ENCODE results near the gene PDCD1.
A peak's percentile ranks its signal among the peaks of the same experiment; 100 is the strongest.

PDCD1 gene

DNA sequence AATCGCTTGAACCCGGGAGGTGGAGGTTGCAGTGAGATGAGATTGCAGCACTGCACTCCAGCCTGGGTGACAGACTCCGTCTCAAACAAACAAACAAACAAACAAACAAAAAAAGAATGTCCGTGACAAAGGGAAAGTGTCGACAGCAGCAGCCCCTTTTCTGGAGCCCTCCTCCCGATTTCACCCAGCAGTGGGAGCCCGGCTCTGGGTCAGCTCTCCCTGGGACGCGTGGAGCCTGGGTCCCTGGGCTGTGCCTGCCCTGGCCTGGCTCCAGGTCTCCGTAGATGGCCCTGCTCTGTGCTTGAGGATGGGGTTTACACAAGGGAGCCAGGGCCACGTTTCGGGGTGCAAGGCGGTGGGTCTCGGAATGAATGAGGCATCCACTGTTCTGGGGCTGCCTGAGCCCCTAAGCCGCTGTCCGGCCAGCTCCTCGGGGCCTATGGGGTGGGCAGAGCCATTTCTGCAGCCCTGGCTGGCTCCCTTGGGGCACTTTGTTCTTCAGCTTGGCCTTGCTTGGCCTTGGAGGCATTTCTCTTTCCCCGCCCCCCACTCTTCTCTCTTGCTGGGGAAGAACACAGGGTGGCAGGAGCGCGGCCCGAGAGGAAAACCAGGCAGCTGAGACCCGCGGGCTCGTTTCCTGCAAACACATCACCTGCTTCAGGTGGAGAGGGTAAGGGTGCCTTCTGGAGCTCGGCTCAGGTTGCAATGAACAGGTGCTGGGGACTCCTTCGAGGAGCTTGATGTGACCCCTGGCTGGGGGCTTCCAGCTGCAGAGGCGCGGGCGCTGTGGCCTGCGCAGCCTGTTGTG lies 40.0 kb upstream of the PDCD1 start:
- H3K27me3 ChIP-seq (replicated peaks in 2 of 5; ENCODE audit: control insufficient read depth in 4 of 5, insufficient read depth in 5 of 5, low read length in 4 of 5), result no peaks in the 10 kb centered on the region
- 95% methylated on average over 25 of the region's 30 CpGs for WGBS (ENCODE audit: insufficient coverage)
- POLR2A ChIA-PET, result interaction anchor here (0.6 kb wide), 2 partner anchors 17 to 121 kb away, joined by 3 read pairs; no protein-coding TSS in a partner anchor
- no peak for DNase-seq
- CTCF ChIA-PET, result interaction anchor here (1.7 kb wide), 1 partner anchor 20 kb away, joined by 3 read pairs; no protein-coding TSS in a partner anchor
- H3K4me1 ChIP-seq (ENCODE audit: control extremely low read depth in 1 of 4, control insufficient read depth in 4 of 4, insufficient read depth in 4 of 4, low read length in 3 of 4), result peaks cover 0 to 10% (median 4%) of the 10 kb centered on the region in 4 experiments
- peaks cover 0 to 14% (median 1%) of the 10 kb centered on the region in 4 experiments for H3K36me3 ChIP-seq (ENCODE audit: control insufficient read depth in 4 of 4, insufficient read depth in 4 of 4, low read length in 3 of 4)
- H3K9me3 ChIP-seq (ENCODE audit: control extremely low read depth in 1 of 5, control insufficient read depth in 4 of 5, insufficient read depth in 2 of 5, low read depth in 1 of 5, low read length in 4 of 5), result no peaks in the 10 kb centered on the region
- H3K27ac ChIP-seq (ENCODE audit: insufficient read depth in 1 of 2, low read depth in 1 of 2, low read length in 2 of 2, poor library complexity in 1 of 2, severe bottlenecking in 2 of 2), result no peak overlapping the region
- H3K4me3 ChIP-seq (ENCODE audit: control insufficient read depth in 1 of 7, extremely low read depth in 1 of 7, insufficient read depth in 4 of 7, low read depth in 2 of 7, low read length in 6 of 7), result no peak overlapping the region

DNA sequence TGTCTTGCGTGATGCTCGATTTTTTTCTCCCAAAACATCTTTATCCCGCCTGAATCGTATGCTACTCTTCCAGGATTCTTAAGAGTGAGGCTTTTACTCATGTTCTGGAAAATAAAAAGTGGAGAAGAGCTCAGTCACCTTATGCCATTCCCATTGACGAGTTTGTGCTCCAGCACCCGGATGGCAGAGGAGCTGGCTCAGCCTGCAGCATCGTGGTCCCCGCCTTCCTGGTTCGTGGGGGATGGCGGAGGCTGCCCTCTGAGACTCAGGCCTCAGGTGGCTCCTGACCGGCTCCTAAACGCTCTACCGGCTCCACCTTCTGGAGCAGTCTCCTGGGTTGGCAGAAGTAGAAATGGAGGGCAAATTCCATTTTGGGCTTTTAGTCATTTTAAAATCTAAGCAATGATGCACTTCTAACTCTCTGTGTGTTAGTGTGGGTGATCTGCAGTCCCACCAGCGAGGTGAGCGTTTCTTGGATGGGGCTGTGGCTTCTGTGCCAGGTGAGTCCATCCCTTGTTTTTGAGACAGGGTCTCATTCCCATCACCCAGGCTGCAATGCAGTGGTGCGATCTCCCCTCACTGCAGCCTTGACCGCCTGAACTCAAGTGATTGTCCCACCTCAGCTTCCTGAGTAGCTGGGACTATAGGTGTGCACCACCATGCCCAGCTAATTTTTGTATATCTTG lies 38.7 kb upstream of the PDCD1 start:
- H3K27me3 ChIP-seq (replicated peaks in 2 of 5; ENCODE audit: control insufficient read depth in 4 of 5, insufficient read depth in 5 of 5, low read length in 4 of 5), result no peaks in the 10 kb centered on the region
- no peak overlapping the region for H3K4me3 ChIP-seq (ENCODE audit: control insufficient read depth in 1 of 7, extremely low read depth in 1 of 7, insufficient read depth in 4 of 7, low read depth in 2 of 7, low read length in 6 of 7)
- 95% methylated on average over 14 of the region's 17 CpGs for WGBS (ENCODE audit: insufficient coverage)
- ChIA-PET POLR2A (no interaction called here), CTCF (no interaction called here)
- peaks cover 0 to 18% (median 1%) of the 10 kb centered on the region in 4 experiments for H3K36me3 ChIP-seq (ENCODE audit: control insufficient read depth in 4 of 4, insufficient read depth in 4 of 4, low read length in 3 of 4)
- no peaks in the 10 kb centered on the region for H3K9me3 ChIP-seq (ENCODE audit: control extremely low read depth in 1 of 5, control insufficient read depth in 4 of 5, insufficient read depth in 2 of 5, low read depth in 1 of 5, low read length in 4 of 5)
- no peak for DNase-seq
- no peak overlapping the region for H3K27ac ChIP-seq (ENCODE audit: insufficient read depth in 1 of 2, low read depth in 1 of 2, low read length in 2 of 2, poor library complexity in 1 of 2, severe bottlenecking in 2 of 2)
- H3K4me1 ChIP-seq (ENCODE audit: control extremely low read depth in 1 of 4, control insufficient read depth in 4 of 4, insufficient read depth in 4 of 4, low read length in 3 of 4), result peaks cover 0 to 8% (median 4%) of the 10 kb centered on the region in 4 experiments

DNA sequence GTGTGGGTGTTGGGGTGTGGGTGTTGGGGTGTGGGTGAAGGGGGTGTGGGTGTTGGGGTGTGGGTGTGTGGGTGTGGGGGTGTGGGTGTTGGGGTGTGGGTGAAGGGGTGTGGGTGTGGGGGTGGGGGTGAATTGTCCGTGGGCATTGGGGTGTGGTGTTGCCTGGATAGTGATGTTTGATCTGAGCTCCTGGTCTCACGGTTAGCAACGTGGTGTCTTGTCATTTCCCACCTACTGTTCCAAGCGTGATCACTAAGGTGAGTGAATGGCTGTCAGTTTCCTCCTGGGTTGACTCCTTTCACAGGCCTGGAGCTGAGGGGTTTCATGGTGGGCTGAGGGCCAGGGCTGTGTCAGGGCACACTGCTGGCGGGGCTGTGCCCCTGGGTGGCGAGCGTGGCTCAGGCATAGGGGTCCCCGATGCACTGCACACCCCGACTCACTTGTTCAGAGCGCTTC lies 38.1 kb upstream of the PDCD1 start:
- no peak overlapping the region for H3K4me3 ChIP-seq (ENCODE audit: control insufficient read depth in 1 of 7, extremely low read depth in 1 of 7, insufficient read depth in 4 of 7, low read depth in 2 of 7, low read length in 6 of 7)
- H3K9me3 ChIP-seq (ENCODE audit: control extremely low read depth in 1 of 5, control insufficient read depth in 4 of 5, insufficient read depth in 2 of 5, low read depth in 1 of 5, low read length in 4 of 5), result no peaks in the 10 kb centered on the region
- H3K27ac ChIP-seq (ENCODE audit: insufficient read depth in 1 of 2, low read depth in 1 of 2, low read length in 2 of 2, poor library complexity in 1 of 2, severe bottlenecking in 2 of 2), result no peak overlapping the region
- no peak for DNase-seq
- WGBS (ENCODE audit: insufficient coverage), result 89% methylated on average over 3 of the region's 10 CpGs
- H3K36me3 ChIP-seq (ENCODE audit: control insufficient read depth in 4 of 4, insufficient read depth in 4 of 4, low read length in 3 of 4), result peaks cover 0 to 19% (median 1%) of the 10 kb centered on the region in 4 experiments
- ChIA-PET CTCF (no interaction called here), POLR2A (no interaction called here)
- no peaks in the 10 kb centered on the region for H3K27me3 ChIP-seq (replicated peaks in 2 of 5; ENCODE audit: control insufficient read depth in 4 of 5, insufficient read depth in 5 of 5, low read length in 4 of 5)
- H3K4me1 ChIP-seq (ENCODE audit: control extremely low read depth in 1 of 4, control insufficient read depth in 4 of 4, insufficient read depth in 4 of 4, low read length in 3 of 4), result peaks cover 0 to 5% (median 5%) of the 10 kb centered on the region in 4 experiments

DNA sequence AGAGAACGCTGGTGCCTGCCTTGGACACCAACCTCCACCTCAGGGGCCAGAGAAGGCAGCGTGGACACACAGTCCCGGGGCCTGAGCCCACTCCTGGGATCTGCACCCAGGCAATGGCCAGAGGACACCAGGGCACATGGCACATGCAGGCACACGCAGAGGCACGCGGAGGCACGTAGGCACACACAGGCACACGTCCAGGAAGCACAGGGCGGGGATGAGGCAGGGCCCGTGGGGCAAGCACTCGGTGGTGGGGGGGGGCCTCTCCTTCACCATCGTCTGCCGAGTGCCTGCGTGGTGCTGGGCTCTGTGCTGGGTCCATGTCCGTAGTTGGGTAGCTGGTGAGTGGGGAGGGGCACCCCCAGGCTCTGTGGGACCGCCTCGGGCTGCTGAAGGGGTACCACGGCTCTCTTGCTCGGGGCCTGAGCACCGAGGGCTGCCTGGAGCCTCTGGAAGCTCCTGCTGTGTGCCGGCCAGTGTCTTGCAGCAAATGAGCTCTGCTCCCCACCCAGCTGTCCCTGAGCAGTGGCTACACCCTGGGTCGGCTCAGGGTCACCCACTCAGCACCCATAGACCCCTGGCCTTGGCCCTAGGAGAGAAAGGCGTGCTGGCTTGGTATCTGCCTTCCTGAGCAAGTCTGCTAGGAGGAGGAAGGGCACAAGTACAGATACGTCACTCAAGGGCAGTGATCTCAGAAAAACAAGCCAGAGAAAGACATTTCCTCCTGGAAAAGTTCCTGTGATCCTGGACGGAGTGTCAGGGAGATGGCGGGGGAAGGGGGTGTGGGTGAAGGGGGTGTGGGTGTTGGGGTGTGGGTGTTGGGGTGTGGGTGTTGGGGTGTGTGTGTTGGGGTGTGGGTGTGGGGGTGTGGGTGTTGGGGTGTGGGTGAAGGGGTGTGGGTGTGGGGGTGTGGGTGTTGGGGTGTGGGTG lies 37.3 kb upstream of the PDCD1 start:
- CTCF ChIA-PET, result no interaction called here
- WGBS (ENCODE audit: insufficient coverage), result 86% methylated on average over 15 of the region's 26 CpGs

DNA sequence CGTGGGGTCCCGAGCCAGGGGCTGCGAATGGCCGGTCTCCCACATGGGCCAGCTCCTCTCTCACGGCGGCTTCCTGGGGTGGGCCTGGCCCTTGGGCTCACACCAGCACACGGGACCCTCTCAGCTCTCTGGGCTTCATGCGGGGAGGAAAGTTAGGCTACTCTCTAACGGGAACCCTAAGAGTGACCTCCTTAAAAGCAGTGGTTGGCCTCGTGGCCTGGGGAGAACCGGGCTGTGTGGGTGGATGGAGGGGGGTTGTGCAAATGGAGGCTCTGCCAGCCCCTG lies 36.7 kb upstream of the PDCD1 start:
- 89% methylated on average over 10 of the region's 11 CpGs for WGBS (ENCODE audit: insufficient coverage)
- ChIA-PET CTCF (no interaction called here), POLR2A (no interaction called here)
- Histone ChIP-seq H3K36me3 (ENCODE audit: control insufficient read depth in 4 of 4, insufficient read depth in 4 of 4, low read length in 3 of 4) (peaks cover 0 to 18% (median 3%) of the 10 kb centered on the region in 4 experiments), H3K9me3 (ENCODE audit: control extremely low read depth in 1 of 5, control insufficient read depth in 4 of 5, insufficient read depth in 2 of 5, low read depth in 1 of 5, low read length in 4 of 5) (no peaks in the 10 kb centered on the region), H3K27ac (ENCODE audit: insufficient read depth in 1 of 2, low read depth in 1 of 2, low read length in 2 of 2, poor library complexity in 1 of 2, severe bottlenecking in 2 of 2) (no peak overlapping the region), H3K4me1 (ENCODE audit: control extremely low read depth in 1 of 4, control insufficient read depth in 4 of 4, insufficient read depth in 4 of 4, low read length in 3 of 4) (peaks cover 0 to 4% (median 0%) of the 10 kb centered on the region in 4 experiments), H3K4me3 (ENCODE audit: control insufficient read depth in 1 of 7, extremely low read depth in 1 of 7, insufficient read depth in 4 of 7, low read depth in 2 of 7, low read length in 6 of 7) (no peak overlapping the region), H3K27me3 (replicated peaks in 2 of 5; ENCODE audit: control insufficient read depth in 4 of 5, insufficient read depth in 5 of 5, low read length in 4 of 5) (no peaks in the 10 kb centered on the region)
- DNase-seq, result no peak

More for the DNA sequence above, 37.3 kb upstream of the PDCD1 start:
- POLR2A ChIA-PET, result no interaction called here
- H3K27ac ChIP-seq (ENCODE audit: insufficient read depth in 1 of 2, low read depth in 1 of 2, low read length in 2 of 2, poor library complexity in 1 of 2, severe bottlenecking in 2 of 2), result no peak overlapping the region
- no peaks in the 10 kb centered on the region for H3K27me3 ChIP-seq (replicated peaks in 2 of 5; ENCODE audit: control insufficient read depth in 4 of 5, insufficient read depth in 5 of 5, low read length in 4 of 5)
- peak in 2 of 3 donors; percentile 36 to 42 for DNase-seq
- no peaks in the 10 kb centered on the region for H3K9me3 ChIP-seq (ENCODE audit: control extremely low read depth in 1 of 5, control insufficient read depth in 4 of 5, insufficient read depth in 2 of 5, low read depth in 1 of 5, low read length in 4 of 5)
- H3K4me3 ChIP-seq (ENCODE audit: control insufficient read depth in 1 of 7, extremely low read depth in 1 of 7, insufficient read depth in 4 of 7, low read depth in 2 of 7, low read length in 6 of 7), result no peak overlapping the region
- H3K36me3 ChIP-seq (ENCODE audit: control insufficient read depth in 4 of 4, insufficient read depth in 4 of 4, low read length in 3 of 4), result peaks cover 0 to 17% (median 3%) of the 10 kb centered on the region in 4 experiments
- H3K4me1 ChIP-seq (ENCODE audit: control extremely low read depth in 1 of 4, control insufficient read depth in 4 of 4, insufficient read depth in 4 of 4, low read length in 3 of 4), result peaks cover 0 to 4% (median 0%) of the 10 kb centered on the region in 4 experiments

DNA sequence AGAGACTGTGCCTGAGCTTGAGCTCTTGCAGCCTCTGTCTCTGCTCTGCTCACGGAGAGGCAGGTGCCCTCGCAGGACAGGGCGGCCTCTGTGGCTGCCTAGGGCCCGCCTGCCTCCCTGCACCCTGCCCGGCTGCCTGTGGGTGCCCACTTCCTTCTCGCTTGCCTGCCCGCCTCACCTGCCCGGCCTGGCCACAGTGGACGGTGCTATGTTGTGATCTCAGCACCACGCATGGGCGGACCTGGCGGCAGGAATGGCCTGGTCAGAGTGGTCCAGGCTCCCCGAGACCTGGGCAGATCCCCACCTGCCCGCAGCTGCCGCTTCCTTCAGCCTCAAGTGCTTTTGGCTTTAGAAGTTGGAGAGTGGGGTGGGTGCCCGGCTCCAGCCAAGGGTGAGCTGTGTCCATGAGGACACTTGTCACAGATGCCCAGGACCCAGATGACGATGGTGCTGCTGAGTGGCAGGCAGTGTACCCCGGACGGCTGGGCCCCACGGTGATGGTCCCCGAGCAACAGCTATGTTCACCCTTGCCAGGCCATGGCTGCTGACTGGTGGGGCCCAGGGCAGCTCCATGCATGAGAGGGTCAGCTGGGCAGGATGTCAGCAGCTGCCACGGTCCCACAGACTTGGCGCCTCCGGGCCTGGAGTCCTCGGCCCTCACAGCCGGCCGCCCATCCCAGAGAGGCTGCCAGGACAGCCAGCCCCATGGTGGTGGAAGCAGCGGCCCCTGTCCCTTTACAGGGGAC lies 36.2 kb upstream of the PDCD1 start:
- 86% methylated on average over 21 of the region's 28 CpGs for WGBS (ENCODE audit: insufficient coverage)
- H3K27me3 ChIP-seq (replicated peaks in 2 of 5; ENCODE audit: control insufficient read depth in 4 of 5, insufficient read depth in 5 of 5, low read length in 4 of 5), result no peaks in the 10 kb centered on the region
- ChIA-PET POLR2A (no interaction called here), CTCF (interaction anchor here (1.6 kb wide), 1 partner anchor 16 kb away, joined by 3 read pairs; no protein-coding TSS in a partner anchor)
- no peak overlapping the region for H3K4me3 ChIP-seq (ENCODE audit: control insufficient read depth in 1 of 7, extremely low read depth in 1 of 7, insufficient read depth in 4 of 7, low read depth in 2 of 7, low read length in 6 of 7)
- DNase-seq, result no peak
- H3K9me3 ChIP-seq (ENCODE audit: control extremely low read depth in 1 of 5, control insufficient read depth in 4 of 5, insufficient read depth in 2 of 5, low read depth in 1 of 5, low read length in 4 of 5), result no peaks in the 10 kb centered on the region
- H3K27ac ChIP-seq (ENCODE audit: insufficient read depth in 1 of 2, low read depth in 1 of 2, low read length in 2 of 2, poor library complexity in 1 of 2, severe bottlenecking in 2 of 2), result no peak overlapping the region
- peaks cover 0 to 19% (median 3%) of the 10 kb centered on the region in 4 experiments for H3K36me3 ChIP-seq (ENCODE audit: control insufficient read depth in 4 of 4, insufficient read depth in 4 of 4, low read length in 3 of 4)
- peaks cover 0 to 4% (median 0%) of the 10 kb centered on the region in 4 experiments for H3K4me1 ChIP-seq (ENCODE audit: control extremely low read depth in 1 of 4, control insufficient read depth in 4 of 4, insufficient read depth in 4 of 4, low read length in 3 of 4)

Data from common myeloid progenitor, CD34-positive (primary cell).